SU-DHL-6 (cell line): ENCODE measurements around the gene DNAJC12.

Experiments used
- EZH2phosphoT487 ChIP-seq: fragments of 200-600 bp; sonication (generic), shearing (Covaris generic); conservative IDR thresholded peaks from 2 replicates; pipeline ENCODE4 v1.6.1; 2018; ENCODE audit warnings: mild to moderate bottlenecking, antibody characterized with exemption, low read length, moderate library complexity, mixed read lengths
- TF ChIP-seq, protein P1 (sequence below): fragments of 200-600 bp; sonication (generic); IDR thresholded peaks from one replicate; pipeline ENCODE4 v1.5.1; 2017; ENCODE audit warnings: antibody characterized with exemption, mild to moderate bottlenecking, low read length, moderate library complexity; ENCODE audit not compliant: insufficient read depth, poor library complexity, severe bottlenecking

DNA sequence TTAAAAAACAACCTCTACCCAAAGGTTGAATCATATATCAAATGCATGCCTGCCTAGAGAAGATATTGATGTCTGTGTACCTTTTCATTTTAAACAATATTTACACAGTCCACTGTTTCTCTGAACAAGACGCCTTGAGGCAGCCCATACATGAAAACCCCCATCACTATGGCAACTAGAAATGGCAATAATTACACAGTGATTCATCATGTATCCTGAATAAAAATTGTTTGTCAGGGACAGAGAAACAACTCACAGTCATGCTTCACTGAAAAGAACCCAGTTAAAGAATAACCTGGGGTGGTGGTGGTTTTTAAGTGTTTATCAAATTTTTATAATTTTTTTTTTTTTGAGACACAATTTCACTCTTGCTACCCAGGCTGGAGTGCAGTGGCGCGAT lies 19.7 kb downstream of the DNAJC12 start:
- TF ChIP-seq, protein P1, sequence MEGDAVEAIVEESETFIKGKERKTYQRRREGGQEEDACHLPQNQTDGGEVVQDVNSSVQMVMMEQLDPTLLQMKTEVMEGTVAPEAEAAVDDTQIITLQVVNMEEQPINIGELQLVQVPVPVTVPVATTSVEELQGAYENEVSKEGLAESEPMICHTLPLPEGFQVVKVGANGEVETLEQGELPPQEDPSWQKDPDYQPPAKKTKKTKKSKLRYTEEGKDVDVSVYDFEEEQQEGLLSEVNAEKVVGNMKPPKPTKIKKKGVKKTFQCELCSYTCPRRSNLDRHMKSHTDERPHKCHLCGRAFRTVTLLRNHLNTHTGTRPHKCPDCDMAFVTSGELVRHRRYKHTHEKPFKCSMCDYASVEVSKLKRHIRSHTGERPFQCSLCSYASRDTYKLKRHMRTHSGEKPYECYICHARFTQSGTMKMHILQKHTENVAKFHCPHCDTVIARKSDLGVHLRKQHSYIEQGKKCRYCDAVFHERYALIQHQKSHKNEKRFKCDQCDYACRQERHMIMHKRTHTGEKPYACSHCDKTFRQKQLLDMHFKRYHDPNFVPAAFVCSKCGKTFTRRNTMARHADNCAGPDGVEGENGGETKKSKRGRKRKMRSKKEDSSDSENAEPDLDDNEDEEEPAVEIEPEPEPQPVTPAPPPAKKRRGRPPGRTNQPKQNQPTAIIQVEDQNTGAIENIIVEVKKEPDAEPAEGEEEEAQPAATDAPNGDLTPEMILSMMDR, result no peak
- TF ChIP-seq EZH2phosphoT487, result no peak
